ENCODE results near the gene PIWIL4.

PIWIL4 gene

GRCh38 chr11:94649964-94650623, 82.9 kb downstream of the PIWIL4 start:
- Histone ChIP-seq H3K4me3 (replicated peaks; ENCODE audit: low read depth, low read length) (no peak overlapping the region), H3K27me3 (replicated peaks; ENCODE audit: control insufficient read depth, insufficient read depth, low read length) (no peaks in the 10 kb centered on the region; the same call in 1 of the 2 replicates), H3K36me3 (ENCODE audit: control insufficient read depth, insufficient read depth, low read length) (no peaks in the 10 kb centered on the region)
- TF ChIP-seq CTCF (IDR thresholded peaks at IDR 0.05; ENCODE audit: insufficient read depth, low read length, poor library complexity, severe bottlenecking): no peak
- no peak for DNase-seq (ENCODE audit: extremely low read depth, insufficient read length)

- Histone ChIP-seq H3K36me3 (ENCODE audit: control insufficient read depth, insufficient read depth, low read length) (no peaks in the 10 kb centered on the region), H3K27me3 (replicated peaks; ENCODE audit: control insufficient read depth, insufficient read depth, low read length) (no peaks in the 10 kb centered on the region; the same call in 1 of the 2 replicates), H3K4me3 (replicated peaks; ENCODE audit: low read depth, low read length) (no peak overlapping the region)
- no peak for DNase-seq (ENCODE audit: extremely low read depth, insufficient read length)
- no peak for TF ChIP-seq CTCF (IDR thresholded peaks at IDR 0.05; ENCODE audit: insufficient read depth, low read length, poor library complexity, severe bottlenecking)
Measured at GRCh38 chr11:94650756-94651155, 83.6 kb downstream of the PIWIL4 start.

GRCh38 chr11:94652735-94653284, 85.6 kb downstream of the PIWIL4 start:
- DNase-seq (ENCODE audit: extremely low read depth, insufficient read length): no peak
- Histone ChIP-seq H3K27me3 (replicated peaks; ENCODE audit: control insufficient read depth, insufficient read depth, low read length) (no peaks in the 10 kb centered on the region; the same call in 1 of the 2 replicates), H3K36me3 (ENCODE audit: control insufficient read depth, insufficient read depth, low read length) (no peaks in the 10 kb centered on the region), H3K4me3 (replicated peaks; ENCODE audit: low read depth, low read length) (no peak overlapping the region)
- no peak for TF ChIP-seq CTCF (IDR thresholded peaks at IDR 0.05; ENCODE audit: insufficient read depth, low read length, poor library complexity, severe bottlenecking)

GRCh38 chr11:94653561-94653960, 86.4 kb downstream of the PIWIL4 start:
- TF ChIP-seq CTCF (IDR thresholded peaks at IDR 0.05; ENCODE audit: insufficient read depth, low read length, poor library complexity, severe bottlenecking): no peak
- DNase-seq (ENCODE audit: extremely low read depth, insufficient read length): no peak
- no peak overlapping the region for H3K4me3 ChIP-seq (replicated peaks; ENCODE audit: low read depth, low read length)
- H3K27me3 ChIP-seq (replicated peaks; ENCODE audit: control insufficient read depth, insufficient read depth, low read length): no peaks in the 10 kb centered on the region; the same call in 1 of the 2 replicates
- H3K36me3 ChIP-seq (ENCODE audit: control insufficient read depth, insufficient read depth, low read length): no peaks in the 10 kb centered on the region

- Histone ChIP-seq H3K27me3 (replicated peaks; ENCODE audit: control insufficient read depth, insufficient read depth, low read length) (no peaks in the 10 kb centered on the region; the same call in 1 of the 2 replicates), H3K4me3 (replicated peaks; ENCODE audit: low read depth, low read length) (no peak overlapping the region), H3K36me3 (ENCODE audit: control insufficient read depth, insufficient read depth, low read length) (no peaks in the 10 kb centered on the region)
- DNase-seq (ENCODE audit: extremely low read depth, insufficient read length): no peak
- TF ChIP-seq CTCF (IDR thresholded peaks at IDR 0.05; ENCODE audit: insufficient read depth, low read length, poor library complexity, severe bottlenecking): no peak
Measured at GRCh38 chr11:94654201-94654600, 87.0 kb downstream of the PIWIL4 start.

All from GM06990 (cell line).